ENCODE measurements around the gene PRRT2.

PRRT2 gene

GRCh38 chr16:29816694-29817441 is 4.9 kb downstream of the PRRT2 start:
- Histone ChIP-seq H3K79me2 (ENCODE audit: insufficient read depth, low read length) (peaks cover 34% of the 10 kb centered on the region), H3K4me1 (ENCODE audit: insufficient read depth, low read length, poor library complexity, severe bottlenecking) (peaks cover 48% of the 10 kb centered on the region)

GRCh38 chr16:29818082-29818481 is 6.1 kb downstream of the PRRT2 start:
- no peaks in the 10 kb centered on the region for H3K9me2 ChIP-seq (replicated peaks; ENCODE audit: low read depth, low read length)
- H3K4me3 ChIP-seq (ENCODE audit: low read length, poor library complexity, severe bottlenecking), result peak overlapping the region; percentile 93
- H3K79me2 ChIP-seq (ENCODE audit: insufficient read depth, low read length), result peaks cover 34% of the 10 kb centered on the region
- no peak overlapping the region for H2AFZ ChIP-seq (ENCODE audit: low read length)
- H4K20me1 ChIP-seq (ENCODE audit: insufficient read depth, low read length, poor library complexity, severe bottlenecking), result peaks cover 15% of the 10 kb centered on the region
- H3K27me3 ChIP-seq (ENCODE audit: insufficient read depth, low read length, poor library complexity, severe bottlenecking), result no peaks in the 10 kb centered on the region
- H3K9ac ChIP-seq (ENCODE audit: low read depth, low read length, poor library complexity, severe bottlenecking), result peak overlapping the region; percentile 86
- H3K4me2 ChIP-seq (ENCODE audit: low read depth, low read length, poor library complexity, severe bottlenecking), result peak overlapping the region; percentile 97
- H3K4me1 ChIP-seq (ENCODE audit: insufficient read depth, low read length, poor library complexity, severe bottlenecking), result peaks cover 44% of the 10 kb centered on the region
- no peak for TF ChIP-seq EZH2phosphoT487 (IDR thresholded peaks at IDR 0.05; ENCODE audit: borderline replicate concordance)
- no peak for TF ChIP-seq CTCF (conservative IDR thresholded peaks at IDR 0.05; ENCODE audit: low read length)
- peaks cover 4% of the 10 kb centered on the region; the same call in 1 of the 2 replicates for H3F3A ChIP-seq (ENCODE audit: low read depth)
- H3K36me3 ChIP-seq (ENCODE audit: insufficient read depth, low read length), result no peaks in the 10 kb centered on the region; the same call in 1 of the 2 replicates
- H3K9me3 ChIP-seq (ENCODE audit: insufficient read depth, low read depth, low read length), result no peaks in the 10 kb centered on the region

More at GRCh38 chr16:29816694-29817441, 4.9 kb downstream of the PRRT2 start:
- no peak for TF ChIP-seq EZH2phosphoT487 (IDR thresholded peaks at IDR 0.05; ENCODE audit: borderline replicate concordance)
- 0 out of 2 replicates have a peak, but pooled peaks have one; percentile 25 for TF ChIP-seq CTCF (conservative IDR thresholded peaks at IDR 0.05; ENCODE audit: low read length)
- Histone ChIP-seq H3K9me2 (replicated peaks; ENCODE audit: low read depth, low read length) (no peaks in the 10 kb centered on the region), H3K9me3 (ENCODE audit: insufficient read depth, low read depth, low read length) (no peaks in the 10 kb centered on the region), H4K20me1 (ENCODE audit: insufficient read depth, low read length, poor library complexity, severe bottlenecking) (peaks cover 15% of the 10 kb centered on the region), H2AFZ (ENCODE audit: low read length) (peak overlapping the region; percentile 82), H3K4me2 (ENCODE audit: low read depth, low read length, poor library complexity, severe bottlenecking) (peak overlapping the region; percentile 97), H3F3A (ENCODE audit: low read depth) (peaks cover 4% of the 10 kb centered on the region; the same call in 1 of the 2 replicates), H3K36me3 (ENCODE audit: insufficient read depth, low read length) (no peaks in the 10 kb centered on the region; the same call in 1 of the 2 replicates), H3K9ac (ENCODE audit: low read depth, low read length, poor library complexity, severe bottlenecking) (peak overlapping the region; percentile 86), H3K4me3 (ENCODE audit: low read length, poor library complexity, severe bottlenecking) (peak overlapping the region; percentile 93), H3K27me3 (ENCODE audit: insufficient read depth, low read length, poor library complexity, severe bottlenecking) (no peaks in the 10 kb centered on the region)

- peaks cover 15% of the 10 kb centered on the region for H4K20me1 ChIP-seq (ENCODE audit: insufficient read depth, low read length, poor library complexity, severe bottlenecking)
- peak overlapping the region; percentile 73 for H3K4me3 ChIP-seq (ENCODE audit: low read length, poor library complexity, severe bottlenecking)
- H3K4me1 ChIP-seq (ENCODE audit: insufficient read depth, low read length, poor library complexity, severe bottlenecking), result peaks cover 36% of the 10 kb centered on the region
- TF ChIP-seq EZH2phosphoT487 (IDR thresholded peaks at IDR 0.05; ENCODE audit: borderline replicate concordance), result no peak
- no peak for TF ChIP-seq CTCF (conservative IDR thresholded peaks at IDR 0.05; ENCODE audit: low read length)
- H3K9me3 ChIP-seq (ENCODE audit: insufficient read depth, low read depth, low read length), result no peaks in the 10 kb centered on the region
- no peaks in the 10 kb centered on the region for H3K9me2 ChIP-seq (replicated peaks; ENCODE audit: low read depth, low read length)
- peaks cover 4% of the 10 kb centered on the region; the same call in 1 of the 2 replicates for H3F3A ChIP-seq (ENCODE audit: low read depth)
- no peaks in the 10 kb centered on the region for H3K27me3 ChIP-seq (ENCODE audit: insufficient read depth, low read length, poor library complexity, severe bottlenecking)
- peak overlapping the region; percentile 78 for H3K4me2 ChIP-seq (ENCODE audit: low read depth, low read length, poor library complexity, severe bottlenecking)
- H3K36me3 ChIP-seq (ENCODE audit: insufficient read depth, low read length), result no peaks in the 10 kb centered on the region; the same call in 1 of the 2 replicates
- no peak overlapping the region for H2AFZ ChIP-seq (ENCODE audit: low read length)
- H3K9ac ChIP-seq (ENCODE audit: low read depth, low read length, poor library complexity, severe bottlenecking), result no peak overlapping the region
- H3K79me2 ChIP-seq (ENCODE audit: insufficient read depth, low read length), result peaks cover 34% of the 10 kb centered on the region
Measured at GRCh38 chr16:29819506-29819905, 7.5 kb downstream of the PRRT2 start.
